ENCODE data around the gene ANKDD1B.

ANKDD1B gene

DNA sequence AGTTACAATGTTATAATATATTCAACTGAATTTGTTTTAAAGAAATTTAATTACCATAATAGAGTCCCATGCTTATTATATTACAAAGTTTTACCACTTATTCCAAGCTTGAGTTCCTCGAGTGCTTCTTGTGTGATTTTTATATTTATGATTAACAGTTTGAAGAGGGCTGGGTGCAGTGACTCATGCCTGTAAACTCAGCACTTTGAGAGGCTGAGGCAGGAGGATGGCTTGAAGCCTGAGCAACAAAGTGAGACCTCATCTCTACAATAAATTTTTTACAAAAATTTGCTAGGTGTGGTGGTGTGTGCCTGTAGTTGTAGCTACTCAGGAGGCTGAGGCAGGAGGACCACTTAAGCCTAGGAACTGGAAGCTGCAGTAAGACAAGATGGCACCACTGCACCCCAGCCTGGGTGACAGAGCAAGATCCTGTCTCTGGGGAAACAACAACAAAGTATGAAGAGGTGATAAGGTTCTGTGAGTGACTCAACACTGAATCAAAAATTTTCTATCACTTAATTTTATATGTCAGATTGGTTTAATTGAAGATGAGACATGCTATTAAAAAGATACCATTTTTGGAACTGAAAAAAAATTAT, 96.8 kb downstream of the ANKDD1B start:
- DNase-seq: no peak

DNA sequence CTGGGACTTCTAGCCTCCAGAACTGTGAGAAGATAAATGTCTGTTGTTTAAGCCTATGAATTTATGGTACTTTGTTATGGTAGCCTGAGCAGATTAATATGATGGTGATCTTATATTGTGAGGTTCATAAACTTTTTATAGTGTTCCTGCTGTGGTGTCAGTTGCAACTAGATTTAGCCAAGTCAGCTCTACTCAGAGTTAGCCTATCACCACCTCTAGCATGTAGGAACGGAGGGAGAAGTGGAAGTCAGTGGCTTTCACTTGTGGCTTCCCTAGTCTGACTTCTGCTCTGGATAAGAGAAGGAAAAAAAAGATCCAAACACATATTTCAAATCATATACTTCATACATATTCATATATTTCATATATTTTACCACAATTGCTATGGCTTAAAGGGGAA, 99.4 kb downstream of the ANKDD1B start:
- no peak for DNase-seq

DNA sequence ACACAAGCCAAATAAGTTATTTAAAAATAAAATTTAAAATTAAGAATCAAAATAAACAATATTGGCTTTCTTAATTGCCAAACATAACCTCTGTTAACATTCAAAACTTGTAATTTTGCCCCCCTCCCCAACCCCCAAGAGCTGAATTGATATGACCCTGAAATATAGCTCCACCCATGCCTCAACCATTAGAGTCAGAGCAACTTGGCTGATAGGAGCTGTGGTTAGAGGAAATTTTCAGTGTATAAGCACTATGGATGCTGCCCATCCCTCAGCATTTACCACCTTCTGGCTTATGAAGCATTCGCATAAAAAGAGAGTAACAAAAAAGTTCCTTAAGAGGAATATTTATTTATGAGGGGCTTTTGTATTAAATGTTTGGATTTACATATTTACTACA, 99.9 kb downstream of the ANKDD1B start:
- no peak for DNase-seq

- no peak for DNase-seq
Measured at GRCh38 chr5:75712091-75712490, 100.8 kb downstream of the ANKDD1B start.

DNA sequence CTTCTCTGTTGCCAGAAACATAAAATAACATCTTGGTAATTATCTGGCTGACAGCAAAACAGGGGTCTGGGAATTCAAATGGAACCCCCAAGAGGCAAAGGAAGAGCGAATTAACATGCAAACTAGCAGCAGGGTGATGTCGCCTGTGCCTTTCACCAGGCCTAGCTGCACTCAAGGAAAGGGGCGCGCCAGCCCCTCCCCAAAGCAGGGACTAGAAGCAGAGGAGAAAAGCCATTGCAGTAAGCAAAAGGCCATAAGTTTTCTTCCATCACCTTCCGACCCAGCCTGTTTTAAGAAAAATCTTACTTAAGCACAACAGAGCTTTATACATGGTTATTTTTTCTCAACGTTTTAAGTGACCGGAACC, 105.4 kb downstream of the ANKDD1B start:
- no peak for DNase-seq

- DNase-seq: peak; percentile 98
Measured at GRCh38 chr5:75717082-75717922, 106.0 kb downstream of the ANKDD1B start, which contains the start of gene POC5. Gene POC5 (minus strand): TSS chr5:75717437. CDS start chr5:75712937, 4,500 bp downstream.

- no peak for DNase-seq
Measured at GRCh38 chr5:75720882-75721281, 109.6 kb downstream of the ANKDD1B start.
